ENCODE measurements around the gene SLC9A3.

Gene SLC9A3

DNA sequence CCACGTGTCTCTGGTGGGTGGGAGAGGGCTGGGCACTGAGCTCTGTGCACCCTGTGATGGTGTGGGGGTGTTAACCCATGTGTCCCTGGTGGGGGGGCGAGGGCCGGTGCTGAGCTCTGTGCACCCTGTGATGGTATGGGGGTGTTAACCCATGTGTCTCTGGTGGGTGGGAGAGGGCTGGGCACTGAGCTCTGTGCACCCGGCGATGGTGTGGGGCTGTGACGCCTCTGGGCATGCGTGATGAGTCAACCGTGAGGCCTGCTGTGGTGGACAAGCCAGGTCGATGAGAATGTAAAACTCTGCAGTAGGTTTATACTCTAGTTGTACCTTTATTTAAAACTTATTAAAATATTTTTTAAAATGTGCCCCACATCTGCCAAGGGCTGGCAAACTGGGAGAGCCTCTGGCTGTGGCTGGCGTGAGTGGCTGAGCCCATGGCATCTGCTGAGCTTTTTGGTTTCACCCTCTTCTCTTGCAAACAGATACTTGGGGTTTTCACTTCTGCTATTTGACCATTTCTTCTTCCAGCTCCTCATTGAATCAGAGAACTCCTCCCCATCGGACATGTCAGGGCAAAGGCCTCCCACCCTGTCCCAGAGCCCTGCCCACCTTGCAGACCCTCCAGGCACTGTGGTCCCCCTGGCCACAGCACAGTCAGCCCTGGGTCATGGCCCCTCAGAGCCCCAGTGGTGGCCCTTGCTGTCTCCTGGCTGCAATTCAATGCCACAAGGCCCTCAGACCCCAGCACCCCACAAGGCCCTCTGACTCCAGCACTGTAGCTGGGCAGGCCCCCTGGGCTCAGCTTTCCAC lies 99.7 kb downstream of the SLC9A3 start:
- no peak for DNase-seq

DNA sequence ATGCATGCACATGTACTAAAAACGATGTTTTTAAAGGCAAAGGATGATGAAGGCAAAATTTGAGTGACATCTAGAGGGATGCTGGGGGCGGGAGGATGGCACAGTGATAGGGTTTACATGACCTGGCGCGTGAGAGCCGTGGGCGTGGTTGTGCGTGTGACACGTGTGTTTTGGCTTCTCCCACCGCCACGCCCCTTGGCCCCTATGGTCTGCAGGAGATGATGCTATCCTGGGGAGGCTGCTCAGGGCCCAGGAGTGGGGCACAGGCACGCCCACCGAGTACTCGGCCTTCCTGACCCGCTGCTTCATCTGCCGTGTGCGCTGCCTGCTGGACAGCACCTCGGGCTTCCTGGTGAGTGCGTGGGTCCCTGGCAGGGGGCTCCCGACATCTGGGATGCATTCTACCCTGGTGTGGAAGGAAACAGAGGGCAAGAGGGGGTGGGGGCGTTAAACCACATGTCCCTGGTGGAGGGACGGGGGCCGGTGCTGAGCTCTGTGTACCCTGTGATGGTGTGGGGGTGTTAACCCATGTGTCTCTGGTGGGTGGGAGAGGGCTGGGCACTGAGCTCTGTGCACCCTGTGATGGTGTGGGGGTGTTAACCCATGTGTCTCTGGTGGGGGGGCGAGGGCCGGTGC lies 100.5 kb downstream of the SLC9A3 start:
- no peak for DNase-seq

DNA sequence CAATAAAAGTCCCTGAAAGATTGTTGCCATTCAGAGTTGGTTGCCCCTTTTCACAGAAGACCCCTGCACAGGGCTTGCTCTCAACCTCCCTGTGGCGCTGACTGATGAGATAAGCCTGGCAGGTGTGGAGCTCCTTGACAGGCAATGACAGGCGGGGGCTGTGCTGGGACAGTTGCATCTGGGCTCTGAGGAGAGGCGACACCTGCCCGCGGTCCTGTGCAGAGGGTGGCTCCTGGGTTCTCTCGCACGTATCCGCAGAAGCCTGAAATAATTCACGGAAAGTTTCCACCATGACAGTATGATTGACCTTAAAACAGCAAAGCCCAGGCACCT lies 101.0 kb downstream of the SLC9A3 start:
- no peak for DNase-seq

DNA sequence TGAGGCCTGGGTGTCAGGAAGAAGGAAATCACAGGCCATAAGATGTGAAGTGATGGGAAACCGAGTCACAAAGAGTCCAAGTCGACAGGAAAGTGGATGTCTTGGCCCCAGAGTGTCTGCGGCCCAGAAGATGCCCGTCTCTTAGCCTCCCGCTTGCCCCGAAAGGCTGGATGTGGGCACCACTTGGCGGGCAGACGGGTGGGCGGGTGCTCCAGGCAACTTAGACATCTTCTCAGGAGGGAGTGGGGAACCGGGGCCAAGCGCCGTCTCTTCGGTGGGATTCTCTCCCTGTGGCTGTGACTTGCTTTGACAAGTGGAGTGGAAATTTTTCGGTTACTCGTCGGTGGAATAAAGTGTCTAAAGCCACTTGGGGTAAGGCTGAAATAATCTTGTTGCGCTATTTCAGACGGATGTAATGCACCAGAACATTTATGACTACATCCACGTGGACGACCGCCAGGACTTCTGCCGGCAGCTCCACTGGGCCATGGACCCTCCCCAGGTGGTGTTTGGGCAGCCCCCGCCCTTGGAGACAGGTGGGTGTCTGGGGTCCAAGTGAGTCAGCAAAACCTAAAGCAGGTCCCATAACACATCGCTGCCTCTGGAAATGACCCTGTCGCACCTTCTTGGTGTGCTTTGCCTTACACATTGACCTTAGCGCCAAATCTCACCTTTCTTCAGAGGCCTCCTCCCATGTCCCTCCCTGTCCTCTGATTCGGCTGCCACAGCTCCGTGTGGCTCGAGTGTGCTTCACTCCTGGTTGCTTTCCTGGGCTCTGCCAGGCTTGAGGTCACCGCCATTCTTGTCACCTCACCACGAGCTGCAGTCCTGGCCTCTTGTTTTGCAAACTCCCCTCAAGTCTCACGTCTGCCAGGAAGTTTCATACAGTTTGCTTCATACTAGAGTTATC lies 101.7 kb downstream of the SLC9A3 start:
- DNase-seq, result no peak

DNA sequence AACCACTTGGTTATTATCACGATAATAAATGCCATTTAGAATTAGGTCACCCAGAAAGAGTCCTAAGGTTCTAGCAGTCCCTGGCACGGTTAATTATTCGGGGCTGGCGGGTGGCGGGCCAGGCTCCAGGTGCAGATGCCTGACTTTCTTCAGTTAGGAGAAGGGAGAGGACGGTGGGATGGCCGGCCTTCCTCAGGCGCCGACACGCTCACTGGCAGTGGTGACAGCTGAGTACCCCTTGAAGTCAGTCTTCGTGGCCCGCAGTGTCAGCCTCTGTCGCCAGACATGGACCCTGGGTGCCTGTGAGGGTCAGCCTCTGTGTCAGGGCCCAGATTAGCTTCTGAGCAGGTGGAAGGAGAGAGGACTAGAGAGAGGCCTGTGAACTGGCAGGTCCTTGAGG lies 102.3 kb downstream of the SLC9A3 start:
- DNase-seq, result no peak

DNA sequence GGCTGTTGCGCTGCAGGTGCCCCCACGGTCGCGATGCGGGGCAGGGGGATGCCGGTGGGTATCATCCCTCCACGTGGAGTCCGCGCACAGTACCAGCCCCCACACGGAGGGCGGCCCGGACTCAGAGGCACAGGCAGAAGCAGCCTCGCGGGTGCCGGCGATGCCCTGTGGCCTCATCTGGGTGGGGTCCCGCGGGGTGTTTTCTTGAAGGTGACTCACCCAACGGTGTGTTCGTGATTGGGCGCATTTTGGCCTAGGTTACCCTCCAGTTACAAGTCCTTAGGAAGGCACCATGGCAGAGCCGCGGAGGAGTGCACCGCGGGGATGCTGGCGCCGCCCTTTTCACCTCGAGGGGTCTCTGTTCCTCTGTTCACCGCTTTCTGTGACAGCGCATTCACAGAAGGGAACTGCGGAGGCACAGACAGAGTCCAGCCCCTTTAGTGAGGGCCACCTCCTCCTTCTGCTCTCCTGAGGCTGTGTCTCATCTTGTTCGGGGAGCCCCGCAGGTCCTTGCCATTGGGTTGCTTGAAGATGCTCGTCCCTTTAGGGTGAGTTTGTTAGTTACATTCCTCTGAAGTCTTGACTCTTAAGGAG lies 102.9 kb downstream of the SLC9A3 start:
- DNase-seq, result no peak

DNA sequence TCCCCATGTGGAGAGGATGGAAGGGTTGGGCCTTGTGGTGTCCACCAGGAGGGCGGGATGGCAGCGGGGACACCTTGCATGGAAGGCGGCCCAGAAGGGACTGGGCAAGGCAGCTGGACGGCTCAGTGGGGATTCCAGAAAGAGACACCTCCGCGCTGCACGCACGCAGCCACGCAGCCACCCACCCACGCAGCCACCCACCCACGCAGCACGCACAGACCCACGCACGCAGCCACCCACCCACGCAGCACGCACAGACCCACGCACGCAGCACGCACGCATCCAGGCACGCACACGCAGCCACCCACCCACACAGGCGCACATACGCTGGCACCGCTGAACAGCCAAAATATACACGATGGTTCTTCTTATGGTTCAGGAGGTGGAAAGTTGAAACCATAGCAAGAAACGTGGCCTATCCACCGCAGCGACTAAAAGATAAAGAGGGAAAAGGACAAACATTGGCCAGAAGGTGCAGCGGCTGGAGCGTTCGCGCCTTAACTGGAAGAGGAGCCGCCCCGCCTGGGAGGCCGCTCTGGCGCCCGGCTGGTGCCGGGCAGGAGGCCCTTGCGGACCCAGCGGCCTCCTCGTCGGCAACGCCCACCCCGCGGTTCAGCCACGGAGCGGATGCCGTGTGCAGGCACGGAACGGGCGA lies 103.5 kb downstream of the SLC9A3 start:
- DNase-seq, result no peak

All from amniotic stem cell (primary cell).